Measurements from ENCODE around the gene EIF2AK2. TPM values are rescaled to one million over a fixed set of nuclear protein-coding genes. Genes with fewer than 3 reads are reported as not detected.
"Not testable (repeated sequence)": the region's sequence is repeated elsewhere in the genome, so short reads cannot be mapped to it uniquely, and the experiment has no call there.

The EIF2AK2 gene
- 48.7 and 49.7 TPM in 2 replicates for total RNA-seq
- long read RNA-seq, full-length matches to known transcripts, result 58 of 176 reads
- long read RNA-seq, partial matches to known transcripts, result 44 of 176 reads
- long read RNA-seq, other reads (novel, unspliced or antisense), result 74 of 176 reads

- peaks cover 18% of the 10 kb centered on the region for H3K36me3 Mint-ChIP-seq (ENCODE audit: unreplicated experiment)
- peak within 1 kb of the TSS; percentile 88 for H3K4me3 Mint-ChIP-seq (ENCODE audit: unreplicated experiment)
- peak; percentile 95 for DNase-seq (ENCODE audit: extremely low spot score, unreplicated experiment)
- H3K27ac Mint-ChIP-seq (ENCODE audit: unreplicated experiment), result peak within 1 kb of the TSS; percentile 93
- no peaks in the 10 kb centered on the region for H3K9me3 Mint-ChIP-seq (ENCODE audit: unreplicated experiment)
- peaks cover 27% of the 10 kb centered on the region for H3K4me1 Mint-ChIP-seq (ENCODE audit: unreplicated experiment)
- H3K27me3 Mint-ChIP-seq (ENCODE audit: unreplicated experiment), result no peaks in the 10 kb centered on the region
- TF ChIP-seq, protein P1, sequence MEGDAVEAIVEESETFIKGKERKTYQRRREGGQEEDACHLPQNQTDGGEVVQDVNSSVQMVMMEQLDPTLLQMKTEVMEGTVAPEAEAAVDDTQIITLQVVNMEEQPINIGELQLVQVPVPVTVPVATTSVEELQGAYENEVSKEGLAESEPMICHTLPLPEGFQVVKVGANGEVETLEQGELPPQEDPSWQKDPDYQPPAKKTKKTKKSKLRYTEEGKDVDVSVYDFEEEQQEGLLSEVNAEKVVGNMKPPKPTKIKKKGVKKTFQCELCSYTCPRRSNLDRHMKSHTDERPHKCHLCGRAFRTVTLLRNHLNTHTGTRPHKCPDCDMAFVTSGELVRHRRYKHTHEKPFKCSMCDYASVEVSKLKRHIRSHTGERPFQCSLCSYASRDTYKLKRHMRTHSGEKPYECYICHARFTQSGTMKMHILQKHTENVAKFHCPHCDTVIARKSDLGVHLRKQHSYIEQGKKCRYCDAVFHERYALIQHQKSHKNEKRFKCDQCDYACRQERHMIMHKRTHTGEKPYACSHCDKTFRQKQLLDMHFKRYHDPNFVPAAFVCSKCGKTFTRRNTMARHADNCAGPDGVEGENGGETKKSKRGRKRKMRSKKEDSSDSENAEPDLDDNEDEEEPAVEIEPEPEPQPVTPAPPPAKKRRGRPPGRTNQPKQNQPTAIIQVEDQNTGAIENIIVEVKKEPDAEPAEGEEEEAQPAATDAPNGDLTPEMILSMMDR (IDR thresholded peaks at IDR 0.05), result no peak
Observed at GRCh38 chr2:37156857-37157714, at the start of gene EIF2AK2. TSS of gene EIF2AK2 (minus strand) at chr2:37156980. CDS start at chr2:37147806, 9,174 bp downstream.

DNA sequence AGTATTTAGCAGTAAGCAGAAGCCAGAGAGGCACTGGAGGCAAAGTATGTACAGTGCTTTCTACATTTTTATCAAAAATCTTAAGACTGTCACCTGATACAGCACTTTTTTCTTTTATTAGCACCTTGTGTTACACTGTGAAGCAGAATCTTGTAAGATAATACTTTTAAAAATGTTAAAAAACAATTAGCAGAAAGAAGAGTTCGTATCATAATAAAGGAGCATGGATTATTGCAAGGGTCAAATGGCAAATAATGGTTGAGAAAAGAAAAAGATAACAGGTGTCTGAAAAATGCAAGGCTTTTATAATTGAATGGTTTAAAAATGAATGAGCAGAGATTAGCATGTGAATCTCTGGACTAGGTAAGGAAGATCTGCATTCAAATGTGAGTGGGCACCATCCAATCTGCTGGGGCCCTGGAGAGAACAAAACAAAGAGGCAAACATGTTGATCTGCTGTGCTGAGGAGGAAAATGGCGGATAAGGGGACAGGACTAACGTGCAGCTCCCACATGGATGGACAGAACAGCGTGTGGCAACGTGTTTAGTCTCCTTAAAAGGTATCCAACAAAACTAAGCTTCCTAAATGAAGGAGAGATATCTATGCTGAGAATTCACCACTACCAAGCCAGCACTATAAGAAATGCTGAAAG is 49.0 kb upstream of the EIF2AK2 start:
- Mint-ChIP-seq H3K9me3 (ENCODE audit: unreplicated experiment) (peaks cover 14% of the 10 kb centered on the region), H3K27me3 (ENCODE audit: unreplicated experiment) (no peaks in the 10 kb centered on the region), H3K27ac (ENCODE audit: unreplicated experiment) (no peak overlapping the region), H3K36me3 (ENCODE audit: unreplicated experiment) (peaks cover 73% of the 10 kb centered on the region), H3K4me3 (ENCODE audit: unreplicated experiment) (no peak overlapping the region), H3K4me1 (ENCODE audit: unreplicated experiment) (no peaks in the 10 kb centered on the region)
- no peak for DNase-seq (ENCODE audit: extremely low spot score, unreplicated experiment)
- TF ChIP-seq, protein P1 (IDR thresholded peaks at IDR 0.05), result no peak

GRCh38 chr2:37205071-37205661 is 48.4 kb upstream of the EIF2AK2 start:
- not testable (repeated sequence) for H3K27me3 Mint-ChIP-seq (ENCODE audit: unreplicated experiment); H3K27ac Mint-ChIP-seq (ENCODE audit: unreplicated experiment); H3K4me1 Mint-ChIP-seq (ENCODE audit: unreplicated experiment); DNase-seq (ENCODE audit: extremely low spot score, unreplicated experiment); H3K4me3 Mint-ChIP-seq (ENCODE audit: unreplicated experiment)
- Mint-ChIP-seq H3K36me3 (ENCODE audit: unreplicated experiment) (peaks cover 70% of the 10 kb centered on the region), H3K9me3 (ENCODE audit: unreplicated experiment) (peaks cover 14% of the 10 kb centered on the region)

GRCh38 chr2:37203708-37204107 is 46.9 kb upstream of the EIF2AK2 start:
- H3K36me3 Mint-ChIP-seq (ENCODE audit: unreplicated experiment), result peaks cover 55% of the 10 kb centered on the region
- TF ChIP-seq, protein P1 (IDR thresholded peaks at IDR 0.05), result no peak
- H3K27me3 Mint-ChIP-seq (ENCODE audit: unreplicated experiment), result no peaks in the 10 kb centered on the region
- DNase-seq (ENCODE audit: extremely low spot score, unreplicated experiment), result no peak
- no peaks in the 10 kb centered on the region for H3K4me1 Mint-ChIP-seq (ENCODE audit: unreplicated experiment)
- no peak overlapping the region for H3K4me3 Mint-ChIP-seq (ENCODE audit: unreplicated experiment)
- H3K9me3 Mint-ChIP-seq (ENCODE audit: unreplicated experiment), result peaks cover 8% of the 10 kb centered on the region
- H3K27ac Mint-ChIP-seq (ENCODE audit: unreplicated experiment), result no peak overlapping the region

GRCh38 chr2:37201766-37202165 is 45.0 kb upstream of the EIF2AK2 start:
- Mint-ChIP-seq H3K36me3 (ENCODE audit: unreplicated experiment) (peaks cover 38% of the 10 kb centered on the region), H3K9me3 (ENCODE audit: unreplicated experiment) (peaks cover 4% of the 10 kb centered on the region), H3K27me3 (ENCODE audit: unreplicated experiment) (no peaks in the 10 kb centered on the region), H3K4me1 (ENCODE audit: unreplicated experiment) (no peaks in the 10 kb centered on the region), H3K4me3 (ENCODE audit: unreplicated experiment) (no peak overlapping the region), H3K27ac (ENCODE audit: unreplicated experiment) (no peak overlapping the region)
- TF ChIP-seq, protein P1 (IDR thresholded peaks at IDR 0.05), result no peak
- no peak for DNase-seq (ENCODE audit: extremely low spot score, unreplicated experiment)

All from osteocyte (in vitro differentiated cells).